Epithelial cell of proximal tubule (primary cell): ENCODE measurements around the gene CD244. TPM values are rescaled to one million over a fixed set of nuclear protein-coding genes. Genes with fewer than 3 reads are reported as not detected.

ENCODE experiments used
- DNase-seq: peaks from one replicate; pipeline ENCODE4 v3.0.0-alpha.2; 2011; ENCODE audit warnings: low read depth
- H3K4me3 ChIP-seq: 2 replicates; pipeline ENCODE4 v1.5.1; 2011; ENCODE audit warnings: low read depth, mild to moderate bottlenecking, low read length
- total RNA-seq: library from RNA; depleted of rRNA; stranded (reverse); fragments of >200 nt; gene quantifications from 2 replicates; pipeline ENCODE4 v1.2.3, GENCODE V29; 2015
- TF ChIP-seq, protein P1 (sequence below): conservative IDR thresholded peaks from 2 replicates; pipeline ENCODE4 v1.5.1; 2012; ENCODE audit warnings: low read depth, mild to moderate bottlenecking, low read length

The CD244 gene
- total RNA-seq, 1 donor from 2014 or later: not detected

DNA sequence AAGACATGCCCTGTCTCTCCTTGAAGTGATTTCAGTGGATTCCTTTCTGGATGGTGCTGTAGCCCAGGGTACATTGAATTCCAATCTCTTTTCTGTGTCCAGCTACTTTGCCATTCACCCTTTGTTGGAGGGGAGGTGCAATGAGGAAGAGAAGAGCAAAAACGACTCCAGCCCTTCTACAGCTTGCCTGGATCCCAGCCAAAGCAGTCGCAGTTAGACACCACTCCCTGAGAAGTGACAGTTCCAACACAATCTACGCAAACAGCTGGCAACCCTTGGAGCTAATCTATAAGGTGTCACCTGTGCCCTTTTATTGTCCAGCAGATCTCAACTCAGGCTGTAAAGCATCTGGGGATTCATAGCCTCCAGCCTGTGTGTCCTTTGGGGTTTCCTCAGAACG, 4.6 kb downstream of the CD244 start:
- TF ChIP-seq, protein P1, sequence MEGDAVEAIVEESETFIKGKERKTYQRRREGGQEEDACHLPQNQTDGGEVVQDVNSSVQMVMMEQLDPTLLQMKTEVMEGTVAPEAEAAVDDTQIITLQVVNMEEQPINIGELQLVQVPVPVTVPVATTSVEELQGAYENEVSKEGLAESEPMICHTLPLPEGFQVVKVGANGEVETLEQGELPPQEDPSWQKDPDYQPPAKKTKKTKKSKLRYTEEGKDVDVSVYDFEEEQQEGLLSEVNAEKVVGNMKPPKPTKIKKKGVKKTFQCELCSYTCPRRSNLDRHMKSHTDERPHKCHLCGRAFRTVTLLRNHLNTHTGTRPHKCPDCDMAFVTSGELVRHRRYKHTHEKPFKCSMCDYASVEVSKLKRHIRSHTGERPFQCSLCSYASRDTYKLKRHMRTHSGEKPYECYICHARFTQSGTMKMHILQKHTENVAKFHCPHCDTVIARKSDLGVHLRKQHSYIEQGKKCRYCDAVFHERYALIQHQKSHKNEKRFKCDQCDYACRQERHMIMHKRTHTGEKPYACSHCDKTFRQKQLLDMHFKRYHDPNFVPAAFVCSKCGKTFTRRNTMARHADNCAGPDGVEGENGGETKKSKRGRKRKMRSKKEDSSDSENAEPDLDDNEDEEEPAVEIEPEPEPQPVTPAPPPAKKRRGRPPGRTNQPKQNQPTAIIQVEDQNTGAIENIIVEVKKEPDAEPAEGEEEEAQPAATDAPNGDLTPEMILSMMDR: no peak
- DNase-seq: no peak
- no peak overlapping the region for H3K4me3 ChIP-seq

DNA sequence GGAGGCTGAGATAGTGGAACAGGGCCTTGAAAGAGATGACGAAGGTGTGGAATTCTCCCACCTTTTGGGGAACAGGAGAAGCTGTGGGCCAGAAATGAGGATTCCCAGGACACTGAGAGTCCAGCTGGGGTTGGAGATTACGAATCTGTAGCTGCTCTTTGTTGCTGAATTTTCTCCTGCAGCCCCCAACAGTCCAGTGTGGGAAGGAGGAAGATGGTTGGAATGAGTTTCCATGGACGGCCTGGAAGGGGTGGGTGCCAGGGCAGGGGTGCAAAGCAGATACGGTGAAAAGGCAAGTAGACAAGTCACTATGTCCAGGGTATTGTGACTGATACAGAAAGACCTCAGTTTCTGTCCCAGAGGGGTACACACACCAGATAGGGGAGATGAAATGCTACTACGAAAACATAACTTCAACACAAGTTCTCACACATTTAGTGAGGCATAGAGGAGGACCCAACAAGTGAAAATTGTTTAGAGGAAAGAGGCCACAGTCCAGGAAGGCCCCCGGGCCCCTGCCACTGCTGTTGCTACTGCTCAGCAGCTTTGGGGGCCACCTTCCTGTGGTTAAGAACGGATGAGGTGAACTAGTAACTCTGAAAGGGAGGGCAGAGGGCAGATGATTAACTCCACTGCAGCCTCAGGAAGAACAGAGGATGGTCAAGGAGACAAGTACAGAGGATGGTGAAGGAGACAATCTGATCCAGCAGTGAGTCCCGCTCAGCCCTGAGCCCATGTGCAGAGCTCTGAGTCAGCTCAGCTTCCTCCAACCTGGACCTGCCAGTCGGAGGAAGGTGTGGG, 7.3 kb downstream of the CD244 start:
- TF ChIP-seq, protein P1: no peak
- no peak for DNase-seq
- no peak overlapping the region for H3K4me3 ChIP-seq

DNA sequence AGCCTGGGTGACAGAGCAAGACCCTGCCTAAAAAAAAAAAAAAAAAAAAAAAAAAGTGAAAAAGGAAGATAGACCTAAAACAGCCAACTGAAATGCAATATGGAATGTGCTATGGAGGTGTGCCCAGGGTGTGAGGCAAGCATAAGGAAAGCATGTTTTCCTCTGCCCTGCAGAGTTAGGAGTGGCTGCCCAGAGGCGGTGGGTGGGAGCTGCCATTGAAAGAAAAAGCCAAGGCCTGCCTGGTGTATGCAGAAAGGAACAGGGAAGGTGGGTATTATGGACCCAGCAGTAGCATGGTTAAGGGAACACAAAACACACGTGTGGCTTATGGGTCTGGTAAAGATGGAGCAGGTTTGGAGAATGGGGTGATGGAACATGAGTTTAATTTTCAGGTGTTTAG, 8.9 kb downstream of the CD244 start:
- DNase-seq: no peak
- TF ChIP-seq, protein P1: no peak
- no peak overlapping the region for H3K4me3 ChIP-seq

DNA sequence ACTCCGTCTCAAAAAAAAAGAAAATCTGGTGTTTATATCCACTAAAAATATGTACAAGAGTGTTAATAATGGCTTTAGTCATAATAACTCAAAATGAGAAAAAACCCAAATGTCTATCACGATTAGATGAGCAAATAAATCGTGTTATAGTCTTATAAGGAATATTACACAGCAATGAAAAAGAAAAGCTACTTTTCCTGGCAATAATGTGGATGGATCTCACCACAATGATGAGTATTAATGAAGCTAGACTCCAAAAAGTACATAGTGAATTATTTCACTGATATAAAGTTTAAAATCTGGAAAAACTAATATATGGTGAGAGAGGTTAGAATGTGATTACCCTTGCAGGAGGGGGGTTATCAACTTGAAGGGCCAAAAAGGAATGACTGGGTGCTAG, 9.7 kb downstream of the CD244 start:
- TF ChIP-seq, protein P1: no peak
- DNase-seq: no peak
- H3K4me3 ChIP-seq: no peak overlapping the region

DNA sequence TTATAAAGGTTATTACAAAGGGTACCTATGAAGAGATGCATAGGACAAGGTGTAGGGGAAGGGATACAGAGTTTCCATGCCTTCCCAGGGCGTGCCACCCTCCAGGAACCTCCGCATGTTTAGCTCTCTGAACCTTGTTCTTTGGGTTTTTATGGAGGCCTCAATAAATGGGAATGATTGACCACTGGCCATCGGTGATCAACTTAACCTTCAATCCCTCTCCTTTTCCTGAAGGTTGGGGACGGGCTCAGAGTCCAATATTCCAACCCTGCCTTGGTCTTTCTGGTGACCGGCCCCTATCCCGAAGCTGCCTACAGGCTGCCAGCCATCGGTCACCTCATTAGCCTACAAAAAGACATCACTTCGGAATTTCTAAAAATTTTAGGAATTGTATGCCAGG, 11.7 kb downstream of the CD244 start:
- no peak overlapping the region for H3K4me3 ChIP-seq
- TF ChIP-seq, protein P1: no peak
- DNase-seq: no peak

DNA sequence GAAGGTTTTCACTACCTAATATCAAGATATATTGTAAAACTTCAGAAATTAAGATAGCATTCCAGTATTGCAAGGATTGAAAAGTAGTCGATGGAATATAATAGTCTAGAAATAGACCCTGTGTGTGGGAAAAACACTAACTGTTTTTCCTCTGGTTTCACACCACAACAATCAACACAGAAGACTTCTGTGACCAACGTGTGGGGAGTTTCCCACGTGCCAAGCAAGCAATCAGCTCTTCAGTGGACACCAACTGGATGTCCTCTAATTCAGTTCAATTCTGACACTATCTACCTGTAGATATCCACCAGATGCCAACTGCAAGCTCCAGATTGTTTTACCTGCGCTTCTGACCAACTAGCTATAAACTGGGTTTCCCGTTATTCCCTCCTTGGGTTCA, 12.1 kb downstream of the CD244 start:
- no peak for DNase-seq
- H3K4me3 ChIP-seq: no peak overlapping the region
- TF ChIP-seq, protein P1: no peak

DNA sequence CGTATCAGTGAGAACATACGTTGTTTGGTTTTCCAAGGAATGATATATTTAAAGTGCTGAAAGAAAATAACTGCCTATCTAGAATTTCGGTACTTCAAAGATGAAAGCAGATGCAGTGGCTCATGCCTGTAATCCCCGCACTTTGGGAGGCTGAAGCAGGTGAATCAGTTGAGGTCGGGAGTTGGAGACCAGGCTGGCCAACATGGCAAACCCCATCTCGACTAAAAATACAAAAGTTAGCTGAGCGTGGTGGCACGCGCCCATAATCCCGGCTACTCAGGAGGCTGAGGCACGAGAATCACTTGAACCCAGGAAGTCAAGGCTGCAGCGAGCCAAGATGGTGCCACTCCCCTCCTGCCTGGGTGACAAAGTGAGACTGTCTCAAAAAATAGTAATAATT, 16.4 kb downstream of the CD244 start:
- no peak overlapping the region for H3K4me3 ChIP-seq
- no peak for DNase-seq
- TF ChIP-seq, protein P1: no peak
